ENCODE measurements around the gene CAMKK1.
"Not testable (repeated sequence)": the region's sequence is repeated elsewhere in the genome, so short reads cannot be mapped to it uniquely, and the experiment has no call there.

The CAMKK1 gene

GRCh38 chr17:3880983-3881382, 11.9 kb downstream of the CAMKK1 start:
- FAIRE-seq (no peak), DNase-seq (ENCODE audit: insufficient read length, low spot score) (no peak)

GRCh38 chr17:3879591-3880417, 13.0 kb downstream of the CAMKK1 start:
- FAIRE-seq (no peak), DNase-seq (ENCODE audit: insufficient read length, low spot score) (no peak)

DNA sequence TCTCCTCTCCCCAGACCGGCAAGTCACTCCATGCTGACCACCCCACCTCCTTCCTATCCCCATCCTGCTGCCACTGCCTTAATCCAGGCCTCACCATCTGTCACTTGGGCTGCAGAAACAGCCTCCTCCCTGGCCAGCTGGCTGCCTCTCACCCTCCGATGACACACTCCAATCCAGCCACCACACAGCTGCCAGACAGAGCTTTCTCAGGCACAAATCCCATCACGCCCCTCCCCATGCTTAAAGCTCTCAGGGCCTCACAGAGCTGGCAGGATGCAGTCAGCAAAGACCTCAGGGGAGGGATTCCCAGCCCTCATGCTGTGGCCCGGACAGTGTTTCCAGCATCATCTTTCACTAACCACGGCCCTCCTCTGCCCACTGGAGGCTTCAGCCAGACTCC, 13.7 kb downstream of the CAMKK1 start:
- DNase-seq (ENCODE audit: insufficient read length, low spot score) (no peak), FAIRE-seq (no peak)

DNA sequence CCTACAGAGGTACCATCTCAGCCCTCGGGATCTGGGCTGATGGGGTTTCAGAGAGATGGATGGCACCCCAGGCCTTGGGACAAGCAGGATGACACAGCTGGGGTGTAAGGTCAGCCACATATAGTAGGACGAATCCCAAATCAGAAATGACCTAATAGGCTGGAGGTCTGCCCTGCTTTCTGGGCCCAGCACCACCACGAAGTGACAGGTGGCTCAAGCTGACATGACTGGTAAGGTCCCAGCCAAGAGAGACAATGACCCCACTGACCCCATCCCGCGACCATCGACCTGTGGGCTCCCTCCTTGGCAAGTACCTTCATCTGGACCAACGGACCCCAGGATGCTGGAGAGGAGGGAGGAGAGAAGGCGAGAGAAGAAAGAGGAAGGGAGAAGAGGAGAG, 15.6 kb downstream of the CAMKK1 start:
- FAIRE-seq (no peak), DNase-seq (ENCODE audit: insufficient read length, low spot score) (no peak)

DNA sequence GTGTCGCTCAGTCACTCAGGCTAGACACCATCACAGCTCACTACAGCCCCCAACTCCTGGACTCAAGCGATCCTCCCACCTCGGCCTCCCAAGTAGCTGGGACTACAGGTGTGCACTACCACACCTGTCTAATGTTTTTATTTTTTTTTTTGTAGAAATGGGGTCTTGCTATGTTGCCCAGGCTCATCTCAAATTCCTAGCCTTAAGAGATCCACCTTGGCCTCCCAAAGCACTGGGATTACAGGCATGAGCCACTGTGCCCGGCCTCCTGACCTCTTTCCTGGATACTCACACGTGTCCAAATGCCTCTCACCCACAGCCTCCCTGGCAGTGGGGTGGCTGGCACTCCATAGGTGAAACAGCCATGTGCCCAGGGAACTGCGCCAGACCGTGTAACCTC, 17.5 kb downstream of the CAMKK1 start:
- FAIRE-seq (no peak), DNase-seq (ENCODE audit: insufficient read length, low spot score) (no peak)

- DNase-seq (ENCODE audit: insufficient read length, low spot score), result no peak
- FAIRE-seq, result no peak
Observed at GRCh38 chr17:3873862-3874261, 19.0 kb downstream of the CAMKK1 start.

- FAIRE-seq (no peak), DNase-seq (ENCODE audit: insufficient read length, low spot score) (no peak)
Observed at GRCh38 chr17:3870871-3871306, 22.0 kb downstream of the CAMKK1 start.

- no peak for DNase-seq (ENCODE audit: insufficient read length, low spot score)
- FAIRE-seq, result no peak
Observed at GRCh38 chr17:3867606-3868005, 25.2 kb downstream of the CAMKK1 start.

DNA sequence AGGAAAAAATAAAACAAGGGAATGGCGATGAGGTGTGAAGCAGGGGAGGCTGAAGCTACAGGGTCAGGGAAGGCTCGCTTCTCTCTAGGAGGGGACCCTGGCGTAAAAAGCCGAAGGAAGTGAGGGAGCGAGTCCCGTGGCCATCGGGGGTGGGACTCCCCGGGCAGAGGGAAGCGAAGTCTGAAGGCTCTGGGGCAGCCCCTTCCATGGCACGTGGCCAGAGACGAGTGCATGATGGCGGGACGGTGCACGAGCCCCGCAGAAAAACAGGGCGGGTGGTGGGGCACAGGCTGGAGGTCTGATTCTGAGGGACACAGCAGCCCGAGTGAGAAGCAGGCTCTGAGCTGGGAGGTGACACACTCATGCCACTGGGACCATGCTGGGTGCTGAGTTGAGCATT, 25.7 kb downstream of the CAMKK1 start:
- FAIRE-seq, result no peak
- DNase-seq (ENCODE audit: insufficient read length, low spot score), result no peak

- DNase-seq (ENCODE audit: insufficient read length, low spot score) (no peak), FAIRE-seq (no peak)
Observed at GRCh38 chr17:3866276-3866675, 26.6 kb downstream of the CAMKK1 start.

DNA sequence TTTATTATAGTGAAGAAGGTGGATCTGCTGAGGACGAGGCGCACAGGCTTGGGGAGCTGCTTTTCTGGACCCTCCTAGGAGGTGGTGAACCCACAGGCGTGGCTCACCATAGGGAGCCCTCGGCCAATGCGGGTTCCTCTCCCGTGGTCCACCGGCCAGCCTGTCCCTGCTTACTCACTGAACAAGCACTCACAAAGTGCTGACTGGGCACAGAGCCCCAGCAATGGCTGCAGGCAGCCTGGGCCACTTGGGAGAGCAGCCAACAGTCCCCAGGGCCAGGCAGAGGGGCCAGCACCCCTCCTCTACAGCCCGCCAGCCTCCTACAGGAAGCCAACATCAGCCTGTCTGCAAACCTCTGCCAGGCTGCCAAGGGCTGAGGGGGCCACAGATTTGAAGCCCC, 27.7 kb downstream of the CAMKK1 start:
- no peak for FAIRE-seq

GRCh38 chr17:3864534-3864933, 28.3 kb downstream of the CAMKK1 start:
- FAIRE-seq, result no peak
- no peak for DNase-seq (ENCODE audit: insufficient read length, low spot score)

More for the DNA sequence above, 27.7 kb downstream of the CAMKK1 start:
- no peak for DNase-seq (ENCODE audit: insufficient read length, low spot score)

- DNase-seq (ENCODE audit: insufficient read length, low spot score) (no peak), FAIRE-seq (no peak)
Observed at GRCh38 chr17:3861761-3862681, 30.8 kb downstream of the CAMKK1 start.

DNA sequence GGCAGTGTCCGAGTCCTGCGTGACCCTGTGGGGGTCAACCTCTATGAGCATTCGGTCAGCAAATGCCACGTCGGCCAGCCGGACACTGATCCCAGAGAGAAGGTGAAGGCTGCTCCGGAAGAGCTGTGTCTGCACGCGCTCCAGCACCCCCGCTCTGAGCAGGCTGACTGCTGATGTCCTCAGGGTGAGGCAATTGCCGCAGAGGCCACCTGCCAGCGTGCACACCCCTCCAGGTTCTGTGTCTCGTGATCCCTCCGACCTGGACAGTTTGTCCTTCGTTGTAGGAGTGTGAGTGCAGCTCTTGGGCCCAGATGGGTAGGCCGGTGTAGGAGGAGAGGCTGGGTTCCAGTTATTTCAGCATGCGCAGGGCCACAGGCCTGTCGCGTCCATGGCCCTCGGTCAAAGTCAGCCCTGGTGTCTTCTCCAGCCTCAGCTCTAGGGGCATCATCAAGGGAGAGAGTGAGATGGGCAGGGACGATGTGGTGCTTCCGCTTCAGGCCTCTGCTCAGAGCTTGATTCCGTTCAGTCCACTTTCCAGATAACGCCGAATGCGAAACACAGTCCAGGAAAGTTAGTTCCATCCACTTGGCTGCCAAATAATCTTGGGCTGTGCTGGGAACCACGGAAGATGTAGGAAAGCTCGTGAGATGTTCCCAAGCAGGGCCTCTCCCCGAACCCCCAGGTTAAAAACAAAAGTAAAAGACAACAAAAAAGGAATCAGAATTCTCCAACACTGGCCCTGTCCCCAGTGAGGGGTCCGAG, 31.7 kb downstream of the CAMKK1 start:
- FAIRE-seq, result no peak

DNA sequence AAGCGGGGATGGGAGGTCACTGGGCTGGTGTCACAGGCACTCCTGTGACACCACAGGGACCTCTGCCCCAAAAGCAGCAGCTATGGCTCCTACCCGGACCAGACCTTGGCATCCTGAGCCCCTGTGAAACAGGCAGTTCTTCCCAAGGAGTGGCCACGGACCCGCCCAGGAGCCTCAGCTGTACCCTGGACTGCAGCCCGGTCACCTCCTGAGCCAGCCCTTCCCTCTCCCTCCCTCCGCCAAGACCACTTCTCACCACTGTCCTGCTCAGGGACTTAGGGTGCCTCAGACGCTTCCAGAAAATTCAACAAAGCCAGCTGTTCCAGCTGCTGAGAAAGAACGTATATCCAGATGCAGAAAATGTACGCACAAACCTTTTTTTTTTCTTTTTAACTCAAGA, 32.9 kb downstream of the CAMKK1 start:
- FAIRE-seq (no peak), DNase-seq (ENCODE audit: insufficient read length, low spot score) (no peak)

More for the DNA sequence above, 31.7 kb downstream of the CAMKK1 start:
- DNase-seq (ENCODE audit: insufficient read length, low spot score), result no peak

DNA sequence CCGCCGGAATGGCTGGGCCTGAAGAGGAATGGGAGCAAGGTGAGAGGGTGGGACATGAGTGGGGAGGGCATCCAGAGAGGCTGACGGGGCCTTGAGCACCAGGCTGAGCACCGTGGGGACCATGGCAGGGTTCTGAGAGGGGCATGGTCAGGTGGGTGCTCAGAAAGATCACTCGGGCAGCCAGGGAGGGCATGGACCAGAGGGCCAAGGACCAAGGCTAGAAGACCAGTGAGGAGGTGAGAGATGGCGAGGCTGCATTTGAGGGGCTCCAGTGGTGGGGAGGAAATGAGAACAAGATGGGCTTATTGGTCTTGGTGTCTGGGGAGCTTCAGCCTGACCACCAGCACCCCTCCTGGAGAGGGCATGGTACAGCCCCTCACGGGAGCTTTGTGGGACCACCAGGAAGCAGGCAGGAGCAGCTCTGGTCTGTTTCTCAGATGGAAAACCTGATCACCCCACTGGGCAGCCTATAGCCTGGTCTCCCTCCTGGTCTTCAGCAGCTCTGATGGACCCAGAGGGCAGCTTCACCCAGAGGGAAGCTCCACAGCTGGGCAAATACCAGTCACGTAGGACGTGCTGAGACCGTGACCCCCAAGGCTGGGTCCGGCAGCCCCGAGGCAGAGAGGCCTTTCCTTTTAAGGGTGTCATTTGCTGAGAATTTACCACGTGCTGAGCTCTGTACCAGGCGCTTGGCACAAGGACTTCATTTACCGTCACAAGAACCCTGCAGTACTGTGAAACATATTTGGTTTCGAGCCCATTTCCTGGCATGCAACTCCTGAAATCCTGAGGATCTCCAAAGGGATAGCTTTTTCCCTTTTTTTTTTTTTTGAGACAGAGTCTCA, 35.4 kb downstream of the CAMKK1 start:
- DNase-seq (ENCODE audit: insufficient read length, low spot score) (no peak), FAIRE-seq (no peak)

GRCh38 chr17:3854204-3854603, 38.6 kb downstream of the CAMKK1 start:
- FAIRE-seq, result not testable (repeated sequence)

DNA sequence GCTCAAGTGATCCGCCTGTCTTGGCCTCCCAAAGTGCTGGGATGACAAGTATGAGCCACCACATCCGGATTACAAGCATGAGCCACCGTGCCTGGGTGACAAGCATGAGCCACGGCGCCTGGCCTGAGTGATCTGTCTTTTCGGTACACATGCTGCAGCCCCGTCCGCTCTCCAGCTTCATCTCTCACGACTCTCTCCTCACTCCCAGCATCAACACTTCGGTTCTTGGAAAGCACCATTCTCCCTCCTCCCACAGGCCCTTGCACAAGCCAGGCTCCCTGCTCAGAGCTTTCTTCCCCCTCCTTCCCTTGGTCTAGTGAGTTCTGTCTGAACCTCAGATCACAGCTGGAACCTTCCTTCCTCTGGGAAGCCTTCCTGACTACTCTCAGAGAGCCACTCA, 40.3 kb downstream of the CAMKK1 start:
- FAIRE-seq (no peak), DNase-seq (ENCODE audit: insufficient read length, low spot score) (no peak)

More at GRCh38 chr17:3854204-3854603, 38.6 kb downstream of the CAMKK1 start:
- DNase-seq (ENCODE audit: insufficient read length, low spot score), result not testable (repeated sequence)

GRCh38 chr17:3851461-3852100, 41.3 kb downstream of the CAMKK1 start:
- peak; percentile 9 for FAIRE-seq
- DNase-seq (ENCODE audit: insufficient read length, low spot score), result no peak

Data from HTR-8/SVneo (cell line).